ENCODE measurements around the gene BICD1.

Gene BICD1

GRCh38 chr12:32106517-32107358 lies at the start of gene BICD1:
Gene BICD1 (plus strand): TSS chr12:32106847. CDS start chr12:32107332, 485 bp downstream.
- peak; percentile 69 to 81 for DNase-seq
- Mint-ChIP-seq H3K4me3 (peak within 1 kb of the TSS; percentile 97), H3K27me3 (no peaks in the 10 kb centered on the region), H3K27ac (peak within 1 kb of the TSS; percentile 93 to 96), H3K9me3 (no peaks in the 10 kb centered on the region), H3K4me1 (peaks cover 30% of the 10 kb centered on the region)
- ATAC-seq: peak; percentile 90

- H3K27me3 Mint-ChIP-seq: no peaks in the 10 kb centered on the region
- DNase-seq (no peak), ATAC-seq (no peak)
- no peak overlapping the region for H3K4me3 Mint-ChIP-seq
- no peaks in the 10 kb centered on the region for H3K9me3 Mint-ChIP-seq
- H3K4me1 Mint-ChIP-seq: peaks cover 13% of the 10 kb centered on the region
- no peak overlapping the region for H3K27ac Mint-ChIP-seq
Observed at GRCh38 chr12:32061033-32061432, 45.6 kb upstream of the BICD1 start.

- H3K27me3 Mint-ChIP-seq: no peaks in the 10 kb centered on the region
- no peak for ATAC-seq
- H3K4me3 Mint-ChIP-seq: no peak overlapping the region
- H3K9me3 Mint-ChIP-seq: no peaks in the 10 kb centered on the region
- peak overlapping the region in 1 of 2 donors; percentile 98 for H3K27ac Mint-ChIP-seq
- DNase-seq: no peak
- H3K4me1 Mint-ChIP-seq: peaks cover 13% of the 10 kb centered on the region
Observed at GRCh38 chr12:32062881-32063280, 43.8 kb upstream of the BICD1 start.

- peaks cover 13% of the 10 kb centered on the region for H3K4me1 Mint-ChIP-seq
- H3K4me3 Mint-ChIP-seq: no peak overlapping the region
- no peaks in the 10 kb centered on the region for H3K27me3 Mint-ChIP-seq
- DNase-seq: no peak
- ATAC-seq: no peak
- H3K27ac Mint-ChIP-seq: no peak overlapping the region
- H3K9me3 Mint-ChIP-seq: no peaks in the 10 kb centered on the region
Observed at GRCh38 chr12:32063796-32064195, 42.9 kb upstream of the BICD1 start.

- DNase-seq (no peak), ATAC-seq (no peak)
- H3K4me1 Mint-ChIP-seq: peaks cover 4% of the 10 kb centered on the region
- no peak overlapping the region for H3K27ac Mint-ChIP-seq
- H3K9me3 Mint-ChIP-seq: no peaks in the 10 kb centered on the region
- H3K27me3 Mint-ChIP-seq: no peaks in the 10 kb centered on the region
- no peak overlapping the region for H3K4me3 Mint-ChIP-seq
Observed at GRCh38 chr12:32066206-32066605, 40.4 kb upstream of the BICD1 start.

- no peaks in the 10 kb centered on the region for H3K27me3 Mint-ChIP-seq
- H3K4me3 Mint-ChIP-seq: no peak overlapping the region
- no peaks in the 10 kb centered on the region for H3K4me1 Mint-ChIP-seq
- no peak overlapping the region for H3K27ac Mint-ChIP-seq
- ATAC-seq: no peak
- H3K9me3 Mint-ChIP-seq: no peaks in the 10 kb centered on the region
- DNase-seq: no peak
Observed at GRCh38 chr12:32069071-32069470, 37.6 kb upstream of the BICD1 start.

GRCh38 chr12:32069731-32070130 lies 36.9 kb upstream of the BICD1 start:
- DNase-seq (no peak), ATAC-seq (no peak)
- Mint-ChIP-seq H3K9me3 (no peaks in the 10 kb centered on the region), H3K27ac (no peak overlapping the region), H3K27me3 (no peaks in the 10 kb centered on the region), H3K4me3 (no peak overlapping the region), H3K4me1 (no peaks in the 10 kb centered on the region)

GRCh38 chr12:32070370-32070769 lies 36.3 kb upstream of the BICD1 start:
- Mint-ChIP-seq H3K27me3 (no peaks in the 10 kb centered on the region), H3K9me3 (no peaks in the 10 kb centered on the region), H3K4me3 (no peak overlapping the region), H3K27ac (no peak overlapping the region), H3K4me1 (no peaks in the 10 kb centered on the region)
- ATAC-seq (no peak), DNase-seq (no peak)

GRCh38 chr12:32072102-32072501 lies 34.5 kb upstream of the BICD1 start:
- no peak for ATAC-seq
- DNase-seq: no peak
- H3K4me1 Mint-ChIP-seq: no peaks in the 10 kb centered on the region
- H3K27me3 Mint-ChIP-seq: no peaks in the 10 kb centered on the region
- no peak overlapping the region for H3K27ac Mint-ChIP-seq
- H3K9me3 Mint-ChIP-seq: no peaks in the 10 kb centered on the region
- no peak overlapping the region for H3K4me3 Mint-ChIP-seq

GRCh38 chr12:32074432-32074831 lies 32.2 kb upstream of the BICD1 start:
- no peak for ATAC-seq
- Mint-ChIP-seq H3K9me3 (no peaks in the 10 kb centered on the region), H3K4me3 (no peak overlapping the region), H3K4me1 (no peaks in the 10 kb centered on the region), H3K27me3 (no peaks in the 10 kb centered on the region), H3K27ac (no peak overlapping the region)
- DNase-seq: no peak

GRCh38 chr12:32076941-32077340 lies 29.7 kb upstream of the BICD1 start:
- Mint-ChIP-seq H3K27ac (no peak overlapping the region), H3K4me1 (no peaks in the 10 kb centered on the region), H3K9me3 (no peaks in the 10 kb centered on the region), H3K4me3 (no peak overlapping the region), H3K27me3 (no peaks in the 10 kb centered on the region)
- ATAC-seq (no peak), DNase-seq (no peak)

GRCh38 chr12:32080435-32080834 lies 26.2 kb upstream of the BICD1 start:
- ATAC-seq (no peak), DNase-seq (no peak)
- no peak overlapping the region for H3K4me3 Mint-ChIP-seq
- no peak overlapping the region for H3K27ac Mint-ChIP-seq
- no peaks in the 10 kb centered on the region for H3K27me3 Mint-ChIP-seq
- no peaks in the 10 kb centered on the region for H3K9me3 Mint-ChIP-seq
- no peaks in the 10 kb centered on the region for H3K4me1 Mint-ChIP-seq

GRCh38 chr12:32083489-32083888 lies 23.2 kb upstream of the BICD1 start:
- ATAC-seq (no peak), DNase-seq (no peak)
- Mint-ChIP-seq H3K27ac (no peak overlapping the region), H3K27me3 (no peaks in the 10 kb centered on the region), H3K4me3 (no peak overlapping the region), H3K9me3 (no peaks in the 10 kb centered on the region), H3K4me1 (no peaks in the 10 kb centered on the region)

- DNase-seq: no peak
- no peak overlapping the region for H3K27ac Mint-ChIP-seq
- H3K9me3 Mint-ChIP-seq: no peaks in the 10 kb centered on the region
- H3K27me3 Mint-ChIP-seq: no peaks in the 10 kb centered on the region
- H3K4me1 Mint-ChIP-seq: no peaks in the 10 kb centered on the region
- no peak for ATAC-seq
- no peak overlapping the region for H3K4me3 Mint-ChIP-seq
Observed at GRCh38 chr12:32084017-32084688, 22.5 kb upstream of the BICD1 start.

GRCh38 chr12:32084753-32085152 lies 21.9 kb upstream of the BICD1 start:
- Mint-ChIP-seq H3K4me3 (no peak overlapping the region), H3K27me3 (no peaks in the 10 kb centered on the region), H3K4me1 (no peaks in the 10 kb centered on the region), H3K9me3 (no peaks in the 10 kb centered on the region), H3K27ac (no peak overlapping the region)
- ATAC-seq (no peak), DNase-seq (no peak)

GRCh38 chr12:32087306-32087705 lies 19.3 kb upstream of the BICD1 start:
- Mint-ChIP-seq H3K4me1 (no peaks in the 10 kb centered on the region), H3K27ac (no peak overlapping the region), H3K9me3 (no peaks in the 10 kb centered on the region), H3K27me3 (no peaks in the 10 kb centered on the region), H3K4me3 (no peak overlapping the region)
- no peak for DNase-seq
- no peak for ATAC-seq

Data from stimulated activated naive CD8-positive, alpha-beta T cell treated with anti-CD3 and anti-CD28 coated beads, Interleukin-15, amount 100 ng/mL, for 72 hours (primary cell).